Stimulated activated CD8-positive, alpha-beta memory T cell treated with anti-CD3 and anti-CD28 coated beads, Interleukin-15, amount 100 ng/mL, for 48 hours (primary cell): ENCODE results near the gene XRCC5.

Source experiments
- DNase-seq, 2 donors: peaks; one replicate each; pipeline ENCODE4 v3.0.0-alpha.2; 2020; ENCODE audit warnings: low read depth in 2 of 2

The XRCC5 gene

GRCh38 chr2:216084547-216084946 lies 24.6 kb upstream of the XRCC5 start:
- no peak for DNase-seq

- DNase-seq, result no peak
Measured at GRCh38 chr2:216086207-216086893, 22.8 kb upstream of the XRCC5 start.

GRCh38 chr2:216090369-216090786 lies 18.8 kb upstream of the XRCC5 start:
- DNase-seq, result no peak

- DNase-seq, result no peak
Measured at GRCh38 chr2:216092646-216093045, 16.5 kb upstream of the XRCC5 start.

- no peak for DNase-seq
Measured at GRCh38 chr2:216094701-216095100, 14.4 kb upstream of the XRCC5 start.

- no peak for DNase-seq
Measured at GRCh38 chr2:216098421-216099334, 10.5 kb upstream of the XRCC5 start.

GRCh38 chr2:216101109-216101508 lies 8.0 kb upstream of the XRCC5 start:
- DNase-seq, result no peak

- no peak for DNase-seq
Measured at GRCh38 chr2:216103213-216103612, 5.9 kb upstream of the XRCC5 start.

- DNase-seq, result no peak
Measured at GRCh38 chr2:216104691-216105090, 4.5 kb upstream of the XRCC5 start.

GRCh38 chr2:216107320-216107719 lies 1.8 kb upstream of the XRCC5 start:
- no peak for DNase-seq

- DNase-seq, result no peak
Measured at GRCh38 chr2:216107760-216108159, 1.4 kb upstream of the XRCC5 start.

GRCh38 chr2:216108310-216108966 lies 710 bp upstream of the XRCC5 start:
- DNase-seq, result no peak

GRCh38 chr2:216109962-216110614 lies 940 bp downstream of the XRCC5 start:
- DNase-seq, result no peak

- DNase-seq, result no peak
Measured at GRCh38 chr2:216110620-216111019, 1.5 kb downstream of the XRCC5 start.

GRCh38 chr2:216111122-216111521 lies 2.0 kb downstream of the XRCC5 start:
- no peak for DNase-seq

GRCh38 chr2:216112926-216113325 lies 3.8 kb downstream of the XRCC5 start:
- no peak for DNase-seq

GRCh38 chr2:216113572-216113971 lies 4.4 kb downstream of the XRCC5 start:
- no peak for DNase-seq

GRCh38 chr2:216114382-216114713 lies 5.2 kb downstream of the XRCC5 start:
- DNase-seq, result no peak

GRCh38 chr2:216114714-216115531 lies 5.8 kb downstream of the XRCC5 start:
- peak; percentile 91 to 94 for DNase-seq

- DNase-seq, result no peak
Measured at GRCh38 chr2:216116418-216116817, 7.3 kb downstream of the XRCC5 start.
